SK-N-DZ (cell line): Measurements from ENCODE around the gene SLC6A6.

Source experiments
- DNase-seq: peaks from one replicate; pipeline ENCODE4 v3.0.0-alpha.2; 2015; ENCODE audit warnings: low spot score
- small RNA-seq, 2 experiments: library from RNA; depleted of rRNA; stranded (forward); fragments of <200 nt; gene quantifications; one replicate each; pipeline ENCODE3, GENCODE V24; 2014

The SLC6A6 gene

DNA sequence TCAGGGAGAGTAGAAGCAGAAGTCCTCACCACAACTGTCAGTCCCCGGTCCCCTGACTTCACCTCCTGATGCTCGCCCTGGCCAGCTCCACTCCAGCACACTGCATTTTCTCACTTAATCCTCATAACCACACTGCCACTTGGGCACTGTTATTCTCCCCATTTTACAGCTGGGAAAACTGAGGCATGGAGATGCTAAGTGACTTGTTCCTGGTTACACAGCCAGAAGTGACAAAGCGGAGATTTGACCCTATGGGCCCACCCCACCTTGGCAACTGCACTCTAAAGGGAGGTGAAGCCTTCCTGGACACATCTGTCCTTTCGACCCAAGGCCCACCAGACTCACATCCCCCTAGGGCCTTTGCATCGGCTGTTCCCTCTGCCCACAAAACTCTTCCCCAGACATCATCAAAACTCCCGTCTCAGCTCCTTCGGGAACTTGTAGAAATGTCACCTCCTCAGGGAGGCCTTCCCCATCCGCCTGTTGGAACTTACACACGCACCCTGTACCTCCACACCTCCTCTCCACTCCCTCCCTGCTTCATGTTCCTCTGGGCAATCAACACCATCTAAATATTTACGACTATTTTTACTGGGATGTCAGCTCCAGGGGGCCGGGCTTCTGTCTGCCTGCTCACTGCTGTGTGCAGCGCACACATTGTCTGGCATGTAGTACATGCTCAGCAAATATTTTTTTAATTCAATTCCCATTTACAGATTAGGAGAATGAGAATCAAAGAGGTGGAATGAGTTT lies 134.6 kb downstream of the SLC6A6 start:
- DNase-seq, result no peak

DNA sequence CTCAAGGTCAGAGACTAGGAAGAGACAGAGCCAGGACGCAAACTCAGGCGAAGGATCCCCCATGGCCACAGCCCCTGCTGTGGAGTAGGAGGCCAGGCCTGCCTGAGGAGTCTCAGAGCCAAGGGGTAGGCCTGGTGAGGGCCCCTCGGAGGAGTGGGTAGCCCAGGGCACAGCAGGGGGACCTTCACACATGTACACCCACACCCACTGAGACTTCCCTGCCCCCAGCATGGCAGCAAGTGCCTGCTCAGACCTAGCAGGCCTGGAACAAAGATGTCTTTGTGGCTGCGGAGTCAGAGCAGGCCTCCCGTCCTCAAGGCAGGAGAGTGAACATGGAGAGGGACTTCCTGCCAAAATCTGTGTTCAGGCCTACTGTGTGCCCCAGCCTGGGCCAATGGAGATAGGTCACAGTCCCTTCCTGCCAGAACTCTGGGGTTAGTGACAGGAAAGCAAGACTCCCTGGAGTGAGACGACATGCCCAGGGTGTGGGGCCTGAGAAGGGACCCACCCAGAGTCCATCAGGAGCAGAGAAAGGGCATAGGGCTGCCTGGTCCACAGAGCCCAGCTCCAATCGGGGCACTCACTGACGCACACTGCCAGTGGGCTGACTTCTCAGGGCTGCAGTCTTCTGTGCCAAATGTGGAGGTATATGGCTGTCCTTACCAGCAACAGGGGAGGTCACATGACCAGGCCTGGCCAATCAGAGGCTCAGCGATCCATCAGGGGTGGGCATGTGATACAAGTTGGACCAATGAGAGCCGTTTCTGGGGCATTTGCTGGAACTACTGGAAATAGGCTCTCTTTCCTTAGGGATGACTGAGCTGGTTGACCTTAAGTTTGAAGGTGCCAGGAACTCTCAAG lies 135.4 kb downstream of the SLC6A6 start:
- peak; percentile 35 for DNase-seq

DNA sequence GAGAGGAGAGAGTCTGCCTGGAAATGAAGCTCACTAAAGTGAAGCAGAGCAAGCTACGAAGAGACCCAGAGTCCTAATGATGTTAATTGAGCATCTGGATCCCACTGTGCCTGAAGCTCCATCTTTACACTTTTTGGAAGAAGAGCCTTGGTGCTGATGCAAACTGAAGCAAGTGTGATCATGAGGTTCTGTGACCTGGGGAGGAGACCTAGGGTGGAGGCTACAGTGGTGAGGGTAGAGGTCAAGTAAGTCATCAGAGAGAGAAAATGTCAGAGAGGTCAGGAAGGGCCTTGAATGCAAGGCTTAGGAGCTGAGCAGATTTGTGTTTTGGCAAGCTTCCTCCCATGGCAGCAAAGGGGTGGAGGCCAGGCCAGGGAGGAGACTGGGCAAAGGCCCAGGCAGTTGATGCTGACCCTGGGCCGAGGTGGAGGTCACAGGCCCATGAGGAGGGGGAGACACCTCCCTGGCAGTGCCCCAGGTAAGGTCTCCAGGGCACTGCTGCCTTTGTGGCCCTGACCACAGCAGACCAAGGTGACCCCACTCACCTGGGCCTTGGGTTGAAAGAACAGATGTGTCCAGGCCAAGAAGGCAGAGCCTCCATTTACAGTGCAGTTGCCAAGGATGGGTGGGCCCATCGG lies 136.2 kb downstream of the SLC6A6 start:
- no peak for DNase-seq

Small RNA genes lying within 50 kb of the gene (small RNA-seq; reads per million reads assigned to genes)
- gene RNA5SP124 (0.18 to 0.71 reads per million in 2 experiments), gene RNU6-905P (0 reads per million in 2 experiments)
